HG03097 (cell line): ENCODE results near the gene KRTAP10-3.
"Not testable (repeated sequence)": the region's sequence is repeated elsewhere in the genome, so short reads cannot be mapped to it uniquely, and the experiment has no call there.

ENCODE experiments used
- ATAC-seq: cut with Tn5 transposase; IDR thresholded peaks from one replicate; pipeline ENCODE4 v1.9.1; 2021; ENCODE audit not compliant: unreplicated experiment, low FRiP score

The KRTAP10-3 gene

GRCh38 chr21:44590897-44591800 lies 32.6 kb upstream of the KRTAP10-3 start:
- ATAC-seq = not testable (repeated sequence)

GRCh38 chr21:44590311-44590721 lies 31.7 kb upstream of the KRTAP10-3 start:
- ATAC-seq = no peak

GRCh38 chr21:44589586-44590305 lies 31.2 kb upstream of the KRTAP10-3 start:
- no peak for ATAC-seq

GRCh38 chr21:44589094-44589493 lies 30.5 kb upstream of the KRTAP10-3 start:
- ATAC-seq = no peak

GRCh38 chr21:44585892-44586291 lies 27.3 kb upstream of the KRTAP10-3 start:
- ATAC-seq = no peak

- ATAC-seq = no peak
These were observed 25.2 kb upstream of the KRTAP10-3 start for GRCh38 chr21:44583800-44584147.

GRCh38 chr21:44583089-44583799 lies 24.6 kb upstream of the KRTAP10-3 start:
- no peak for ATAC-seq

- no peak for ATAC-seq
These were observed 23.5 kb upstream of the KRTAP10-3 start for GRCh38 chr21:44582055-44582454.

- no peak for ATAC-seq
These were observed 22.6 kb upstream of the KRTAP10-3 start for GRCh38 chr21:44581158-44581557.

- not testable (repeated sequence) for ATAC-seq
These were observed 21.7 kb upstream of the KRTAP10-3 start, which contains the start of gene KRTAP10-5 for GRCh38 chr21:44580231-44580821. KRTAP10-5 (minus strand) TSS chr21:44580604; CDS start chr21:44580578, 26 bp downstream.

- ATAC-seq = no peak
These were observed 21.2 kb upstream of the KRTAP10-3 start for GRCh38 chr21:44579833-44580144.

GRCh38 chr21:44579056-44579832 lies 20.6 kb upstream of the KRTAP10-3 start:
- ATAC-seq = no peak

- no peak for ATAC-seq
These were observed 19.9 kb upstream of the KRTAP10-3 start for GRCh38 chr21:44578371-44579055.

- ATAC-seq = no peak
These were observed 17.4 kb upstream of the KRTAP10-3 start for GRCh38 chr21:44576025-44576420.

GRCh38 chr21:44575307-44576024 lies 16.9 kb upstream of the KRTAP10-3 start:
- ATAC-seq = no peak

- no peak for ATAC-seq
These were observed 16.1 kb upstream of the KRTAP10-3 start for GRCh38 chr21:44574457-44575306.

- not testable (repeated sequence) for ATAC-seq
These were observed 15.2 kb upstream of the KRTAP10-3 start, which contains the start of gene KRTAP10-4 for GRCh38 chr21:44573630-44574456. KRTAP10-4 (plus strand) TSS chr21:44573729; CDS start chr21:44573759, 30 bp downstream.
